ENCODE measurements around the gene PACRG. TPM values are rescaled to one million over a fixed set of nuclear protein-coding genes. Genes with fewer than 3 reads are reported as not detected.

Gene PACRG
- total and polyA plus RNA-seq, 2 donors from 2014 or later, result 7.4 to 20.0 TPM

- DNase-seq, result peak in 2 of 5 donors; percentile 19 to 22
- intact Hi-C loops (cut with DNase I), result no loop called here
These were observed 367.1 kb downstream of the PACRG start for GRCh38 chr6:163094881-163095280.

GRCh38 chr6:163095401-163095800 lies 367.6 kb downstream of the PACRG start:
- Histone ChIP-seq H3K27ac (ENCODE audit: low read depth in 2 of 2, low read length in 2 of 2) (no peak overlapping the region), H3K9ac (ENCODE audit: low read length in 3 of 3) (no peak overlapping the region), H3K9me3 (ENCODE audit: control insufficient read depth in 2 of 3, insufficient read depth in 1 of 3, low read length in 3 of 3) (no peaks in the 10 kb centered on the region), H3K36me3 (ENCODE audit: control insufficient read depth in 2 of 3, insufficient read depth in 3 of 3, low read length in 3 of 3) (no peaks in the 10 kb centered on the region), H3K4me1 (ENCODE audit: control insufficient read depth in 2 of 3, insufficient read depth in 2 of 3, low read depth in 1 of 3, low read length in 3 of 3) (no peaks in the 10 kb centered on the region), H3K27me3 (ENCODE audit: control insufficient read depth, insufficient read depth, low read length) (no peaks in the 10 kb centered on the region), H3K4me3 (ENCODE audit: low read length in 3 of 3) (no peak overlapping the region)
- DNase-seq (peak in 1 of 5 donors; percentile 1), FAIRE-seq (no peak)
- intact Hi-C loops (cut with DNase I), result no loop called here
- no peak for TF ChIP-seq CTCF (IDR thresholded peaks at IDR 0.05; ENCODE audit: borderline replicate concordance, extremely low read depth, insufficient read depth)

More at GRCh38 chr6:163094881-163095280, 367.1 kb downstream of the PACRG start:
- TF ChIP-seq CTCF (IDR thresholded peaks at IDR 0.05; ENCODE audit: borderline replicate concordance, extremely low read depth, insufficient read depth), result no peak
- no peaks in the 10 kb centered on the region for H3K4me1 ChIP-seq (ENCODE audit: control insufficient read depth in 2 of 3, insufficient read depth in 2 of 3, low read depth in 1 of 3, low read length in 3 of 3)
- no peak overlapping the region for H3K4me3 ChIP-seq (ENCODE audit: low read length in 3 of 3)
- FAIRE-seq, result no peak
- H3K36me3 ChIP-seq (ENCODE audit: control insufficient read depth in 2 of 3, insufficient read depth in 3 of 3, low read length in 3 of 3), result no peaks in the 10 kb centered on the region
- no peaks in the 10 kb centered on the region for H3K9me3 ChIP-seq (ENCODE audit: control insufficient read depth in 2 of 3, insufficient read depth in 1 of 3, low read length in 3 of 3)
- H3K9ac ChIP-seq (ENCODE audit: low read length in 3 of 3), result no peak overlapping the region
- H3K27me3 ChIP-seq (ENCODE audit: control insufficient read depth, insufficient read depth, low read length), result no peaks in the 10 kb centered on the region
- H3K27ac ChIP-seq (ENCODE audit: low read depth in 2 of 2, low read length in 2 of 2), result no peak overlapping the region

GRCh38 chr6:163098827-163099479 lies 371.2 kb downstream of the PACRG start:
- Histone ChIP-seq H3K4me3 (ENCODE audit: low read length in 3 of 3) (no peak overlapping the region), H3K4me1 (ENCODE audit: control insufficient read depth in 2 of 3, insufficient read depth in 2 of 3, low read depth in 1 of 3, low read length in 3 of 3) (no peaks in the 10 kb centered on the region), H3K9me3 (ENCODE audit: control insufficient read depth in 2 of 3, insufficient read depth in 1 of 3, low read length in 3 of 3) (no peaks in the 10 kb centered on the region), H3K9ac (ENCODE audit: low read length in 3 of 3) (no peak overlapping the region), H3K27me3 (ENCODE audit: control insufficient read depth, insufficient read depth, low read length) (no peaks in the 10 kb centered on the region), H3K36me3 (ENCODE audit: control insufficient read depth in 2 of 3, insufficient read depth in 3 of 3, low read length in 3 of 3) (no peaks in the 10 kb centered on the region), H3K27ac (ENCODE audit: low read depth in 2 of 2, low read length in 2 of 2) (no peak overlapping the region)
- TF ChIP-seq CTCF (IDR thresholded peaks at IDR 0.05; ENCODE audit: borderline replicate concordance, extremely low read depth, insufficient read depth), result no peak
- DNase-seq (no peak), FAIRE-seq (no peak)
- intact Hi-C loops (cut with DNase I), result no loop called here

All from kidney (tissue), 14 donors.